ENCODE results near the gene ACSM2B.
"Not testable (repeated sequence)": the region's sequence is repeated elsewhere in the genome, so short reads cannot be mapped to it uniquely, and the experiment has no call there.

ACSM2B gene

GRCh38 chr16:20598832-20599469 lies 22.8 kb upstream of the ACSM2B start:
- no peak for DNase-seq

- not testable (repeated sequence) for DNase-seq
Measured at GRCh38 chr16:20595694-20596093, 19.5 kb upstream of the ACSM2B start.

GRCh38 chr16:20595068-20595467 lies 18.9 kb upstream of the ACSM2B start:
- not testable (repeated sequence) for DNase-seq

GRCh38 chr16:20592780-20593179 lies 16.6 kb upstream of the ACSM2B start:
- not testable (repeated sequence) for DNase-seq

GRCh38 chr16:20589486-20589885 lies 13.3 kb upstream of the ACSM2B start:
- not testable (repeated sequence) for DNase-seq

GRCh38 chr16:20587645-20588074 lies 11.5 kb upstream of the ACSM2B start:
- not testable (repeated sequence) for DNase-seq

GRCh38 chr16:20586716-20587115 lies 10.5 kb upstream of the ACSM2B start:
- DNase-seq, result not testable (repeated sequence)

- DNase-seq, result not testable (repeated sequence)
Measured at GRCh38 chr16:20586112-20586511, 9.9 kb upstream of the ACSM2B start.

GRCh38 chr16:20580487-20581259 lies 4.5 kb upstream of the ACSM2B start:
- not testable (repeated sequence) for DNase-seq

- DNase-seq, result not testable (repeated sequence)
Measured at GRCh38 chr16:20578091-20578490, 1.9 kb upstream of the ACSM2B start.

- not testable (repeated sequence) for DNase-seq
Measured at GRCh38 chr16:20569117-20569651, 7.0 kb downstream of the ACSM2B start.

- no peak for DNase-seq
Measured at GRCh38 chr16:20568404-20568803, 7.8 kb downstream of the ACSM2B start.

GRCh38 chr16:20566864-20567263 lies 9.3 kb downstream of the ACSM2B start:
- DNase-seq, result no peak

- not testable (repeated sequence) for DNase-seq
Measured at GRCh38 chr16:20565334-20565733, 10.8 kb downstream of the ACSM2B start.

- not testable (repeated sequence) for DNase-seq
Measured at GRCh38 chr16:20564218-20564617, 11.9 kb downstream of the ACSM2B start.

GRCh38 chr16:20555628-20556027 lies 20.5 kb downstream of the ACSM2B start:
- not testable (repeated sequence) for DNase-seq

GRCh38 chr16:20554689-20555088 lies 21.5 kb downstream of the ACSM2B start:
- not testable (repeated sequence) for DNase-seq

GRCh38 chr16:20553493-20553892 lies 22.7 kb downstream of the ACSM2B start:
- DNase-seq, result not testable (repeated sequence)

- not testable (repeated sequence) for DNase-seq
Measured at GRCh38 chr16:20546951-20547350, 29.2 kb downstream of the ACSM2B start.

- DNase-seq, result not testable (repeated sequence)
Measured at GRCh38 chr16:20546278-20546853, 29.8 kb downstream of the ACSM2B start.

- DNase-seq, result not testable (repeated sequence)
Measured at GRCh38 chr16:20540603-20541316, 35.4 kb downstream of the ACSM2B start.

GRCh38 chr16:20538687-20539086 lies 37.5 kb downstream of the ACSM2B start:
- DNase-seq, result no peak
